ENCODE measurements around the gene CKLF. TPM values are rescaled to one million over a fixed set of nuclear protein-coding genes. Genes with fewer than 3 reads are reported as not detected.

Gene CKLF
- total RNA-seq, 1 donor from 2014 or later: 37.0 TPM

Small RNAs within 50 kb of the gene (small RNA-seq; reads per million reads assigned to genes)
- not detected for gene CKLF-CMTM1

Other genes with a start within 250 kb of the CKLF start
- gene CDH5, start 185.9 kb upstream of the CKLF start, total RNA-seq: 5.6 TPM
- 4.1 TPM for gene BEAN1, start 125.3 kb upstream of the CKLF start, total RNA-seq
- gene TK2, start 2.5 kb upstream of the CKLF start, total RNA-seq: 26.4 TPM
- gene CMTM1, start 13.9 kb downstream of the CKLF start, total RNA-seq: 2.7 TPM
- not detected for gene CMTM2, start 26.9 kb downstream of the CKLF start, total RNA-seq
- 8.7 TPM for gene CMTM3, start 52.1 kb downstream of the CKLF start, total RNA-seq
- 70.7 TPM for gene CMTM4, start 144.2 kb downstream of the CKLF start, total RNA-seq
- 175 TPM for gene DYNC1LI2, start 199.0 kb downstream of the CKLF start, total RNA-seq
- gene TERB1, start 249.0 kb downstream of the CKLF start, total RNA-seq: 0.31 TPM